ENCODE measurements around the gene CXCR1.

- TF ChIP-seq POLR2A (IDR thresholded peaks at IDR 0.05): no peak
- TF ChIP-seq CTCF (IDR thresholded peaks at IDR 0.05): no peak
Measured at GRCh38 chr2:218162814-218163213, 3.9 kb downstream of the CXCR1 start.
